Gastrocnemius medialis (tissue), 4 donors: Measurements from ENCODE around the gene KIF3C.

ENCODE experiments used
- CTCF ChIP-seq, 5 experiments: fragments of 450-650 bp in 3 of 5; fragments of 200-600 bp in 2 of 5; sonication (generic) in 2 of 5; IDR thresholded peaks in 4 of 5; conservative IDR thresholded peaks in 1 of 5; 1 replicate in 4 of 5; 2 replicates in 1 of 5; pipeline ENCODE4 v1.5.1; 2016 to 2019; ENCODE audit warnings: antibody characterized with exemption in 5 of 5, mild to moderate bottlenecking in 3 of 5, moderate library complexity in 3 of 5
- POLR2A ChIP-seq, 2 donors: fragments of 450-650 bp; IDR thresholded peaks; one replicate each; pipeline ENCODE4 v1.6.1; 2017; ENCODE audit warnings: antibody characterized with exemption in 2 of 2, mild to moderate bottlenecking in 2 of 2, moderate library complexity in 2 of 2

GRCh38 chr2:26024260-26024659, 42.0 kb upstream of the KIF3C start:
- TF ChIP-seq CTCF (IDR thresholded peaks at IDR 0.05 in 4 of 5, conservative IDR thresholded peaks at IDR 0.05 in 1 of 5) (no peak), POLR2A (IDR thresholded peaks at IDR 0.05) (no peak)
